ENCODE data around the gene C2orf92. TPM values are rescaled to one million over a fixed set of nuclear protein-coding genes. Genes with fewer than 3 reads are reported as not detected.

Gene C2orf92
- polyA plus RNA-seq, 3 donors, result 7.9 TPM; not detected in 2

GRCh38 chr2:97654309-97654708 is 15.2 kb upstream of the C2orf92 start:
- Histone ChIP-seq H3K27me3 (ENCODE audit: control insufficient read depth in 2 of 2, insufficient read depth in 2 of 2, low read length in 2 of 2) (no peaks in the 10 kb centered on the region), H3K4me2 (replicated peaks; ENCODE audit: extremely low read depth, low read length, poor library complexity, severe bottlenecking) (no peak overlapping the region), H3K4me1 (ENCODE audit: control insufficient read depth in 1 of 2, insufficient read depth in 2 of 2, low read length in 2 of 2) (no peaks in the 10 kb centered on the region), H3K36me3 (replicated peaks in 1 of 2; ENCODE audit: control insufficient read depth in 1 of 2, insufficient read depth in 2 of 2, low read length in 2 of 2) (peaks cover 34 to 60% of the 10 kb centered on the region in 2 donors), H4K20me1 (ENCODE audit: insufficient read depth, low read length) (no peaks in the 10 kb centered on the region), H3K4me3 (replicated peaks in 1 of 3; ENCODE audit: low read depth in 2 of 3, low read length in 3 of 3) (no peak overlapping the region), H3K9me3 (replicated peaks in 1 of 2; ENCODE audit: control insufficient read depth in 1 of 2, insufficient read depth in 1 of 2, low read length in 2 of 2) (no peaks in the 10 kb centered on the region), H2AFZ (ENCODE audit: insufficient read depth, low read depth, low read length, poor library complexity, severe bottlenecking) (no peak overlapping the region), H3K79me2 (ENCODE audit: insufficient read depth, low read length) (no peaks in the 10 kb centered on the region), H3K9ac (ENCODE audit: insufficient read depth, low read length, poor library complexity, severe bottlenecking) (no peak overlapping the region), H3K27ac (ENCODE audit: low read depth in 1 of 2, low read length in 2 of 2) (no peak overlapping the region)
- DNase-seq, result no peak
- Mint-ChIP-seq H3K4me3 (no peak overlapping the region), H3K27ac (peak overlapping the region in 3 of 7 donors; percentile 20 to 27 (median 23)), H3K9me3 (peaks cover 0 to 4% (median 2%) of the 10 kb centered on the region in 7 donors), H3K36me3 (peaks cover 41 to 60% of the 10 kb centered on the region in 2 donors), H3K4me1 (peaks cover 5% of the 10 kb centered on the region), H3K27me3 (ENCODE audit: low read depth in 3 of 3) (no peaks in the 10 kb centered on the region)
- WGBS (ENCODE audit: insufficient coverage), result 93% methylated on average over 3 of the region's 5 CpGs
- intact Hi-C loops (cut with micrococcal nuclease), result no loop called here
- TF ChIP-seq CTCF (IDR thresholded peaks at IDR 0.05), result no peak

- intact Hi-C loops (cut with micrococcal nuclease), result no loop called here
- Mint-ChIP-seq H3K27me3 (ENCODE audit: low read depth in 3 of 3) (no peaks in the 10 kb centered on the region), H3K4me1 (peaks cover 5% of the 10 kb centered on the region), H3K27ac (peak overlapping the region in 4 of 7 donors; percentile 14 to 27 (median 23)), H3K9me3 (peaks cover 0 to 4% (median 2%) of the 10 kb centered on the region in 7 donors), H3K36me3 (peaks cover 38 to 60% of the 10 kb centered on the region in 2 donors), H3K4me3 (no peak overlapping the region)
- Histone ChIP-seq H3K27me3 (ENCODE audit: control insufficient read depth in 2 of 2, insufficient read depth in 2 of 2, low read length in 2 of 2) (no peaks in the 10 kb centered on the region), H4K20me1 (ENCODE audit: insufficient read depth, low read length) (no peaks in the 10 kb centered on the region), H3K9me3 (replicated peaks in 1 of 2; ENCODE audit: control insufficient read depth in 1 of 2, insufficient read depth in 1 of 2, low read length in 2 of 2) (no peaks in the 10 kb centered on the region), H3K4me1 (ENCODE audit: control insufficient read depth in 1 of 2, insufficient read depth in 2 of 2, low read length in 2 of 2) (no peaks in the 10 kb centered on the region), H3K27ac (ENCODE audit: low read depth in 1 of 2, low read length in 2 of 2) (no peak overlapping the region), H3K36me3 (replicated peaks in 1 of 2; ENCODE audit: control insufficient read depth in 1 of 2, insufficient read depth in 2 of 2, low read length in 2 of 2) (peaks cover 37 to 60% of the 10 kb centered on the region in 2 donors), H3K4me3 (replicated peaks in 1 of 3; ENCODE audit: low read depth in 2 of 3, low read length in 3 of 3) (no peak overlapping the region), H3K9ac (ENCODE audit: insufficient read depth, low read length, poor library complexity, severe bottlenecking) (no peak overlapping the region), H3K4me2 (replicated peaks; ENCODE audit: extremely low read depth, low read length, poor library complexity, severe bottlenecking) (no peak overlapping the region), H3K79me2 (ENCODE audit: insufficient read depth, low read length) (no peaks in the 10 kb centered on the region), H2AFZ (ENCODE audit: insufficient read depth, low read depth, low read length, poor library complexity, severe bottlenecking) (no peak overlapping the region)
- WGBS (ENCODE audit: insufficient coverage), result 100% methylated on average over 1 of the region's 2 CpGs
- TF ChIP-seq CTCF (IDR thresholded peaks at IDR 0.05), result no peak
- no peak for DNase-seq
Measured at GRCh38 chr2:97654791-97655190, 14.7 kb upstream of the C2orf92 start.
